Smooth muscle cell (in vitro differentiated cells): Measurements from ENCODE around the gene ARF3. TPM values are rescaled to one million over a fixed set of nuclear protein-coding genes. Genes with fewer than 3 reads are reported as not detected.

Source experiments
- DNase-seq: peaks from one replicate; lab custom pipeline; 2025; ENCODE audit not compliant: unreplicated experiment; lab: John Stamatoyannopoulos, UW
- H2AFZ ChIP-seq: fragments of 200-600 bp; sonication (generic); 2 replicates; pipeline ENCODE4 v1.6.0; 2016; ENCODE audit warnings: antibody characterized with exemption, low read depth, mild to moderate bottlenecking
- H3F3A ChIP-seq: fragments of 200-600 bp; sonication (generic); 2 replicates; pipeline ENCODE4 v1.6.0; 2017; ENCODE audit warnings: antibody characterized with exemption, low read depth
- H3K27ac ChIP-seq: fragments of 200-600 bp; sonication (generic); 2 replicates; pipeline ENCODE4 v1.5.1; 2016; ENCODE audit warnings: low read depth, mild to moderate bottlenecking
- H3K27me3 ChIP-seq: fragments of 200-600 bp; sonication (generic); 2 replicates; pipeline ENCODE4 v1.6.1; 2016; ENCODE audit warnings: low read depth, mild to moderate bottlenecking
- H3K36me3 ChIP-seq: fragments of 200-600 bp; sonication (generic); 2 replicates; pipeline ENCODE4 v1.5.1; 2016; ENCODE audit warnings: low read depth
- H3K4me1 ChIP-seq: fragments of 200-600 bp; sonication (generic); 2 replicates; pipeline ENCODE4 v1.5.1; 2016; ENCODE audit warnings: low read depth
- H3K4me2 ChIP-seq: fragments of 200-600 bp; sonication (generic); 2 replicates; pipeline ENCODE4 v1.6.0; 2016; ENCODE audit warnings: mild to moderate bottlenecking
- H3K4me3 ChIP-seq: fragments of 200-600 bp; sonication (generic); 2 replicates; pipeline ENCODE4 v1.5.1; 2016; ENCODE audit warnings: mild to moderate bottlenecking
- H3K79me2 ChIP-seq: fragments of 200-600 bp; sonication (generic); 2 replicates; pipeline ENCODE4 v1.6.0; 2016; ENCODE audit warnings: low read depth, mild to moderate bottlenecking
- H3K9ac ChIP-seq: fragments of 200-600 bp; sonication (generic); 2 replicates; pipeline ENCODE4 v1.6.0; 2016; ENCODE audit warnings: low read depth
- H3K9me3 ChIP-seq: fragments of 200-600 bp; sonication (generic); replicated peaks from 2 replicates; pipeline ENCODE4 v1.5.1; 2016; ENCODE audit warnings: low read depth
- H4K20me1 ChIP-seq: fragments of 200-600 bp; sonication (generic); 2 replicates; pipeline ENCODE4 v1.6.0; 2016; ENCODE audit warnings: low read depth
- WGBS: methylation state at CpG from one replicate; pipeline ENCODE4 v1.1.7; 2016; ENCODE audit warnings: low lambda C conversion rate; 5-methylcytosine and 5-hydroxymethylcytosine counted together
- polyA plus RNA-seq: library from polyadenylated mRNA; unstranded; fragments of >200 nt; fragmentation: Nextera tagmentation; extraction: Ambion mirVana; gene quantifications from 2 replicates; pipeline ENCODE4 v1.2.1, GENCODE V29; 2016
- small RNA-seq: library from RNA; depleted of rRNA; stranded (forward); fragments of <200 nt; gene quantifications from one replicate; pipeline ENCODE3, GENCODE V24; 2014
- total RNA-seq: library from RNA; depleted of rRNA; stranded (reverse); fragments of >200 nt; gene quantifications from 2 replicates; pipeline ENCODE4 v1.2.3, GENCODE V29; 2014
- TF ChIP-seq, protein P1 (sequence below): fragments of 200-600 bp; sonication (generic); IDR thresholded peaks from 2 replicates; pipeline ENCODE4 v1.5.1; 2017; ENCODE audit warnings: borderline replicate concordance, mild to moderate bottlenecking, antibody characterized with exemption; ENCODE audit not compliant: insufficient read depth, poor library complexity, severe bottlenecking

The ARF3 gene
- total and polyA plus RNA-seq, 2 experiments from 2014 or later: 59.9 to 67.7 TPM

DNA sequence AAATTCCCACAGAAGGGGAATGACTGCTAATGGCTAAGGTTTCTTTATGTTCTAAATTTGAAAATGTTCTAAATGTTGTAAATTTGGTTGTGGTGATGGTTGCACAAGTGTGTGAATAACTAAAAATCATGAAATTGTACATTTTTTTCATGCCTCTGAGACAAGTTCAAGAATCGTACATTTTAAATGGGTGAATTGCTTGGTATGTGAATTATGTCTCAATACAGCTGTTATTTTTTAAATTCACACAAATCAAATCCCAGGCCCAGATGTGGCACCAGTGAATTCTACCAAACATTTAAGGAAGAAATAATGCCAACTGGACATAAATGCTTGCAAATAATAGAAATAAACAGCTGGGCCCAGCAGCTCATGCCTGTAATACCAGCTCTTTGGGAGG is 63.0 kb downstream of the ARF3 start:
- H3K9me3 ChIP-seq: no peaks in the 10 kb centered on the region
- TF ChIP-seq, protein P1, sequence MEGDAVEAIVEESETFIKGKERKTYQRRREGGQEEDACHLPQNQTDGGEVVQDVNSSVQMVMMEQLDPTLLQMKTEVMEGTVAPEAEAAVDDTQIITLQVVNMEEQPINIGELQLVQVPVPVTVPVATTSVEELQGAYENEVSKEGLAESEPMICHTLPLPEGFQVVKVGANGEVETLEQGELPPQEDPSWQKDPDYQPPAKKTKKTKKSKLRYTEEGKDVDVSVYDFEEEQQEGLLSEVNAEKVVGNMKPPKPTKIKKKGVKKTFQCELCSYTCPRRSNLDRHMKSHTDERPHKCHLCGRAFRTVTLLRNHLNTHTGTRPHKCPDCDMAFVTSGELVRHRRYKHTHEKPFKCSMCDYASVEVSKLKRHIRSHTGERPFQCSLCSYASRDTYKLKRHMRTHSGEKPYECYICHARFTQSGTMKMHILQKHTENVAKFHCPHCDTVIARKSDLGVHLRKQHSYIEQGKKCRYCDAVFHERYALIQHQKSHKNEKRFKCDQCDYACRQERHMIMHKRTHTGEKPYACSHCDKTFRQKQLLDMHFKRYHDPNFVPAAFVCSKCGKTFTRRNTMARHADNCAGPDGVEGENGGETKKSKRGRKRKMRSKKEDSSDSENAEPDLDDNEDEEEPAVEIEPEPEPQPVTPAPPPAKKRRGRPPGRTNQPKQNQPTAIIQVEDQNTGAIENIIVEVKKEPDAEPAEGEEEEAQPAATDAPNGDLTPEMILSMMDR: no peak
- no peak overlapping the region for H2AFZ ChIP-seq
- no peaks in the 10 kb centered on the region for H3F3A ChIP-seq
- no peak overlapping the region for H3K27ac ChIP-seq
- peaks cover 33% of the 10 kb centered on the region for H3K27me3 ChIP-seq
- no peak overlapping the region for H3K4me3 ChIP-seq
- peaks cover 6% of the 10 kb centered on the region for H3K4me1 ChIP-seq
- no peaks in the 10 kb centered on the region for H4K20me1 ChIP-seq
- no peaks in the 10 kb centered on the region for H3K79me2 ChIP-seq
- 81% methylated on average over 1 of the region's 1 CpG for WGBS
- H3K9ac ChIP-seq: no peak overlapping the region
- no peak overlapping the region for H3K4me2 ChIP-seq
- no peak for DNase-seq
- no peaks in the 10 kb centered on the region for H3K36me3 ChIP-seq

DNA sequence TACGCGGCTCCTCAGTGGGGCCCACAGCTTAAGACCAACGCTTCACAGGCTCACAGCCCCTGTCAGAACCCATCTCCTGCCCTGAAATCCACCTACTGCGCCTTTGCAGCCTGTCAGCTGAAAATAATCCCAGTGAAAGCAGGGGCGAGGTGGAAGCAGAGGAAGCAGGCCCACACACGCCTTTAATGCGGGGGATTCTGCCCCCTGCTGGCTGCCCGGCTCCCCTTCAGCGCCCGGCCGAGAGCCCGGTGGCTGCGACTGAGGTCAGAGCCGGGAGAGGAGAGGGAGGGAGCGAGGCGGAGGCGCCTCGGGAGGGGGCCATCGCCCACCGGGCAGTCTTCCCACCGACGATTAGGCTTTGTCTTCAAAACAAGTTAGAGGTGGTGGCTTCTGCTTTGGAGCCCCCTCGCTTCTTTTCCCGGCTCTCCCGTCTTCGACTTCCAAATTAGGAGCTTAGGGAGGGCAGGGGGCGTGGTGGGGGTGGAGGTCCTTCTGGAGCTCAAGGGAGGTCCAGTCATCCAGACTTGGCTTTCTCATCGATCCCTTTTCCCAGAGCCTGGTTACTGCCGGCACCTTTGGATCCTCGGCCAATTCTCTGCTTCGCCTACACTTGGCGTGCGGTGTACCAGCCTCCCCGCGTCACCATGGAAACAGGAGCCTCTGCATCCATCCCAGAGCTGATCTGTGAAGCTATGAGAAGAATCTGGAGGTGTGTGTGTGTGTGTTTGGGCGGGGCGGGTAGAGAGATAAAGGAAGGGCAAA is 66.4 kb downstream of the ARF3 start:
- Histone ChIP-seq H3K27ac (no peak overlapping the region), H3K4me1 (peaks cover 6% of the 10 kb centered on the region), H3K79me2 (no peaks in the 10 kb centered on the region), H3K4me2 (peak overlapping the region; percentile 85), H3K4me3 (peak overlapping the region; percentile 43), H3K9ac (no peak overlapping the region), H3K9me3 (no peaks in the 10 kb centered on the region), H4K20me1 (no peaks in the 10 kb centered on the region), H2AFZ (peak overlapping the region; percentile 77), H3F3A (no peaks in the 10 kb centered on the region), H3K27me3 (peaks cover 22% of the 10 kb centered on the region), H3K36me3 (no peaks in the 10 kb centered on the region)
- WGBS: 4% methylated on average over 37 of the region's 37 CpGs
- TF ChIP-seq, protein P1: peak; percentile 91
- DNase-seq: peak; percentile 32

DNA sequence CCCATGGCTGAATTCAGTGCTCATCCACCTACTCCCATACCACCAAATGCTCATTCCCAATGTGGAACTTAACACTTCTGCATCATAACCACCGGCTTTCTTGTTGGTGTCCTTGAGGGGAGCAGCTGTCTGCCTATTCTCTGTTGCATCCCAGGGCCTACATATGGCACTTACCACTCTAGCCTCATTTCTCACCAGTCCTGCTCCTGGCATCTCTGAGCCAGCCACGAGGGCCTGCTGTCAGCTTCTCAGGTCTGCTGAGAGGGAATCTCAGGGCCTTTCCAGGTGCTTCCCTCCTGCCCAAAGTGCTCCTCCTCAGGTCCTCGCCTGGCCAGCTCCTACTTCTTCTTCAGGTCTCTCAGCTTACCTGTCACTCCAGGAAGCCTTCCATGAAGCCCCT is 67.6 kb downstream of the ARF3 start:
- Histone ChIP-seq H2AFZ (no peak overlapping the region), H3K9me3 (no peaks in the 10 kb centered on the region), H3K27me3 (peaks cover 22% of the 10 kb centered on the region), H4K20me1 (no peaks in the 10 kb centered on the region), H3K4me1 (peaks cover 6% of the 10 kb centered on the region), H3K27ac (no peak overlapping the region), H3K36me3 (no peaks in the 10 kb centered on the region), H3F3A (no peaks in the 10 kb centered on the region), H3K9ac (no peak overlapping the region), H3K79me2 (no peaks in the 10 kb centered on the region), H3K4me2 (no peak overlapping the region), H3K4me3 (no peak overlapping the region)
- WGBS: 86% methylated on average over 3 of the region's 3 CpGs
- DNase-seq: no peak
- TF ChIP-seq, protein P1: no peak

Small RNAs within 50 kb of the gene (small RNA-seq; reads per million reads assigned to genes)
- gene AC073610.1: not detected
- gene RNU6-600P: not detected
- not detected for gene RNU6-940P

Other genes starting within 250 kb of the ARF3 start
- 38.4 and 39.7 TPM in 2 replicates for gene CCNT1, start 240.8 kb downstream of the ARF3 start, total RNA-seq
- gene CCNT1, start 240.8 kb downstream of the ARF3 start, polyA plus RNA-seq: 7.5 and 8.6 TPM in 2 replicates
- gene ADCY6, start 168.4 kb downstream of the ARF3 start, total RNA-seq: 23.4 and 31.0 TPM in 2 replicates
- gene ADCY6, start 168.4 kb downstream of the ARF3 start, polyA plus RNA-seq: 18.8 and 21.5 TPM in 2 replicates
- 16.7 and 18.5 TPM in 2 replicates for gene CACNB3, start 139.0 kb downstream of the ARF3 start, total RNA-seq
- 21.7 and 33.4 TPM in 2 replicates for gene CACNB3, start 139.0 kb downstream of the ARF3 start, polyA plus RNA-seq
- gene DDX23, start 105.3 kb downstream of the ARF3 start, total RNA-seq: 51.7 and 68.9 TPM in 2 replicates
- 41.6 and 44.9 TPM in 2 replicates for gene DDX23, start 105.3 kb downstream of the ARF3 start, polyA plus RNA-seq
- gene RND1, start 91.6 kb downstream of the ARF3 start, total RNA-seq: 0.13 TPM in 1 of 2 replicates, not detected in the other
- 0.50 and 1.6 TPM in 2 replicates for gene RND1, start 91.6 kb downstream of the ARF3 start, polyA plus RNA-seq
- gene FKBP11, start 32.0 kb downstream of the ARF3 start, total RNA-seq: 36.1 and 55.7 TPM in 2 replicates
- gene FKBP11, start 32.0 kb downstream of the ARF3 start, polyA plus RNA-seq: 190 and 217 TPM in 2 replicates
- gene WNT10B, start 14.2 kb upstream of the ARF3 start, total RNA-seq: 0.13 and 0.49 TPM in 2 replicates
- 0.14 and 1.2 TPM in 2 replicates for gene WNT10B, start 14.2 kb upstream of the ARF3 start, polyA plus RNA-seq
- not detected in 2 replicates for gene WNT1, start 20.8 kb upstream of the ARF3 start, total RNA-seq
- not detected in 2 replicates for gene WNT1, start 20.8 kb upstream of the ARF3 start, polyA plus RNA-seq
- gene DDN, start 41.9 kb upstream of the ARF3 start, total RNA-seq: 0.13 and 1.8 TPM in 2 replicates
- 0.03 and 1.2 TPM in 2 replicates for gene DDN, start 41.9 kb upstream of the ARF3 start, polyA plus RNA-seq
- 61.5 and 62.6 TPM in 2 replicates for gene PRKAG1, start 61.3 kb upstream of the ARF3 start, total RNA-seq
- 39.4 and 42.5 TPM in 2 replicates for gene PRKAG1, start 61.3 kb upstream of the ARF3 start, polyA plus RNA-seq
- gene KMT2D, start 103.3 kb upstream of the ARF3 start, total RNA-seq: 22.8 and 25.9 TPM in 2 replicates
- 24.6 and 37.2 TPM in 2 replicates for gene KMT2D, start 103.3 kb upstream of the ARF3 start, polyA plus RNA-seq
- gene RHEBL1, start 112.5 kb upstream of the ARF3 start, total RNA-seq: 0.76 and 1.3 TPM in 2 replicates
- 2.1 TPM in 2 replicates for gene RHEBL1, start 112.5 kb upstream of the ARF3 start, polyA plus RNA-seq
- gene DHH, start 137.3 kb upstream of the ARF3 start, total RNA-seq: 0.04 TPM in 1 of 2 replicates, not detected in the other
- not detected in 2 replicates for gene DHH, start 137.3 kb upstream of the ARF3 start, polyA plus RNA-seq
- gene LMBR1L, start 153.4 kb upstream of the ARF3 start, total RNA-seq: 32.4 and 57.3 TPM in 2 replicates
- 49.5 and 61.8 TPM in 2 replicates for gene LMBR1L, start 153.4 kb upstream of the ARF3 start, polyA plus RNA-seq
- gene TUBA1B, start 173.9 kb upstream of the ARF3 start, total RNA-seq: 1,427 and 1,487 TPM in 2 replicates
- 1,057 and 1,405 TPM in 2 replicates for gene TUBA1B, start 173.9 kb upstream of the ARF3 start, polyA plus RNA-seq
- gene TUBA1A, start 231.6 kb upstream of the ARF3 start, total RNA-seq: 1,161 and 1,305 TPM in 2 replicates
- gene TUBA1A, start 231.6 kb upstream of the ARF3 start, polyA plus RNA-seq: 981 and 1,375 TPM in 2 replicates